Stimulated activated CD4-positive, alpha-beta T cell treated with anti-CD3 and anti-CD28 coated beads, TNF-alpha, amount 100 ng/mL, for 4 hours (primary cell): ENCODE measurements around the gene PARL.

Source experiments
- DNase-seq, 3 experiments: peaks; one replicate each; pipeline ENCODE4 v3.0.0-alpha.2; 2020; ENCODE audit warnings: low read depth in 3 of 3

The PARL gene

DNA sequence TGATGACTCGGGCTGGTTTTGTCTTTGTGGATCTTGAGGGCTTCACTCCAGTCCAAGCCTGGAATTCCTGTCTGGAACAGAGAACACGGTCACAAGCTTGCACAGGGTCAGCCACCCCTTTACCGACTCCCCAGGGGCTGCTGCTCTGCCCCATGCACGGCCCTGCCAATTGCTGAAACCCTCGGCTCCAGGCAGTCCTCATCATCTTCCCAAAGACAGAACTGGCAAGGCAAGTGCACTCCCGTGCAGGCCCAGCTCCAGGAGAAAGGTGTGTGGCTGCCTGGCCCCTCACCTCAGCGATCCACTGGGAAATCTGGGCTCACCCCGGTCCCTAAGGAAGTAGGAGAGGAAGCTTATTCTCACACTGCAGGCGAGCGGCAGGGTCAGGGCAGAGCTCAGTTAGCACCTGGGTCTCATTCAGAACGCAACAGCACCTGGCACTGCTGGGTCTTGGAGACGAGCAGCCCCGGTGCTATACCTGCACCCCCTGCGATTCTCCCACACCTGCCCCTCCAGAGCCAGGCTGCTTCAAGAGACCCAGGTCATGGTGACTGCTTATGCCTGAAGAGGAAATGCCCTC lies 66.5 kb downstream of the PARL start:
- no peak for DNase-seq

DNA sequence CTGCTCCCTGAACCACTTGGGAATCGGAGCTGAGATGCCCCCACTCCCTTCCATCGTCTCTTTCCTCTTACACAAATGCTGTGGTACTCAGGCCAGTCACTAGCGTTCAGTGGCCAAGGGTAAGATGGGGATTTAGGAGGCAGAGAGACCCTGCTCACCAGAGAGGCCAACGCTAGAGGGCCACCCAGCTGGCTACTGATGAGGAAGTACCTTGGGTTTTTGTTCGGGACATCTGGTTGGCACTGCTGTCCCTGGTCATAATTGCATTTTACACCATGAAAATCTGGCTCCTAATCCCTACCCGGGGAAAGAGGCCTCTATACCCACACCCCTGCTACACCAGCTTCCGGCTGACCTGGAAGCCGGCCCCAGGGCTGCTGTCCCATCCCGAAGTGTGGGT lies 67.0 kb downstream of the PARL start:
- DNase-seq, result no peak

GRCh38 chr3:183816681-183817510 lies 67.8 kb downstream of the PARL start:
- no peak for DNase-seq

DNA sequence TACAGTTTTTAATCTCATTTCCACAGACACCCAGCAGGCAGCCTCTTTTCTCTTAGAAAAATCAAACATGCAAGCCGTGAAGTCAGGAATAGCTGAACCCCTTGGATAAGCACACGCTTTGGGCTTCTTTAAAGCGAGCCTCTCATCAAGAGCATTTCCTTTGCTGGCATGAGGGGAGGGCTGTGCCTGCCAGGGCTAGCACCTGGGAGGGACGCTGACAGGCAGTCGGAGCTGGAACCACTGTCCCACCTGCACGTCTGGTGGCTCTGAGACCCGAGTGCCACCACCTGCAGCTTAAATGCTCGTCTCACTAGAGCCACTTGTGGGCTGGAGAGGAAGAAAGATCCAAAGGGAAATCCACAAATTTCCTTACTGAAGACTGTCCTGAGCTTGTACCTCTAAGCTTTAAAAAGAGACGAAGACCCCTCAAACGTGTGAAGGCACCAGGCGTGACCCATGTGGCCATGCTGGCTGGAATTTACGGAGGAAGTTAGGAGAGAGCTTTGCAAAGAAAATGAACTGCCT lies 68.7 kb downstream of the PARL start:
- DNase-seq, result no peak

- no peak for DNase-seq
Measured at GRCh38 chr3:183815563-183815940, 69.1 kb downstream of the PARL start.

- DNase-seq, result no peak
Measured at GRCh38 chr3:183814240-183814639, 70.4 kb downstream of the PARL start.

- no peak for DNase-seq
Measured at GRCh38 chr3:183812761-183813445, 71.8 kb downstream of the PARL start.

DNA sequence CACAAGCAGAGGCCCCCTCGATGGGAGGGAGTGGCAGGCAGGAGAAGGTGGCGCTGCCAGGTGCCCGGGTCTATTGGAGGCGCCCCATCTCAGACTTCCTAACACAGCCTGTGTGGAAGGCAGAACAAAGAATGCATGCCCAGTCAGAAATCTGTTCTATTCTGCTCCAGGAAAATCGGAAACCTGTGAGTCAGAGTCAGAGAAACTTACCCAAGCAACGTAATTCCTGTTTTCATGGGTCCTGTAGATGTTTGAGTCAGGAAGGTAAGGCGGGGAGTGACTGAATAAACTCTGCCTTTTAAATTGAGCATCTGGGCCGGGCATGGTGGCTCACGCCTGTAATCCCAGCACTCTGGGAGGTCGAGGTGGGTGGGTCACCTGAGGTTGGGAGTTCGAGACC lies 73.0 kb downstream of the PARL start:
- no peak for DNase-seq

GRCh38 chr3:183810643-183811594 lies 73.8 kb downstream of the PARL start:
- DNase-seq, result no peak

GRCh38 chr3:183809270-183809669 lies 75.4 kb downstream of the PARL start:
- no peak for DNase-seq

- DNase-seq, result no peak
Measured at GRCh38 chr3:183808355-183808754, 76.3 kb downstream of the PARL start.

- no peak for DNase-seq
Measured at GRCh38 chr3:183807881-183808280, 76.8 kb downstream of the PARL start.

DNA sequence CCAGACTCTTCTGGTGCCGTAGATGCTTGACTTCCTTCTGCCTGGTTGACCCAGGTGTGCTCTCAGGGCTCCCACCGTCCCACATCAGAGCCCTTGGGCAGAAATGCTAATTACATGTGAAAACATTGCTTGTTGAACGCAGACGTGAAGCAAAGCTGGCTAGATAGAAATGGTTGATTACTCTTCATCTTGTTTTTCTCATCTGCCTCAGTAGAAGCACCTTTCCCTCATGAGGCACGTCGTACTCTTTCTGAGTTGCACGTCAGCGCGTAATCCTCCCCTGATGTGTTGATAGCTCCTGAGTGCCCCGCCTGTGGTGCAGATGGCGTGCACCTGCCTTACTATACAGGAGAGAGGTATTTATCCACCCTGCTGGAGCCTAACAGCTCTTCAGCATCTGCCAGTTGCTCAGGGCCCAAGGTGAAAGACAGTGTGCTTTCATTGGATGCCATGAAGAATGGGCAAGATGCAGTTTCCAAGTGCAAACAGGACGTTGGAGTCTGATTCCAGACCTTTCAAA lies 77.4 kb downstream of the PARL start:
- no peak for DNase-seq

- no peak for DNase-seq
Measured at GRCh38 chr3:183802989-183803388, 81.7 kb downstream of the PARL start.

- DNase-seq, result no peak
Measured at GRCh38 chr3:183801601-183802000, 83.1 kb downstream of the PARL start.

DNA sequence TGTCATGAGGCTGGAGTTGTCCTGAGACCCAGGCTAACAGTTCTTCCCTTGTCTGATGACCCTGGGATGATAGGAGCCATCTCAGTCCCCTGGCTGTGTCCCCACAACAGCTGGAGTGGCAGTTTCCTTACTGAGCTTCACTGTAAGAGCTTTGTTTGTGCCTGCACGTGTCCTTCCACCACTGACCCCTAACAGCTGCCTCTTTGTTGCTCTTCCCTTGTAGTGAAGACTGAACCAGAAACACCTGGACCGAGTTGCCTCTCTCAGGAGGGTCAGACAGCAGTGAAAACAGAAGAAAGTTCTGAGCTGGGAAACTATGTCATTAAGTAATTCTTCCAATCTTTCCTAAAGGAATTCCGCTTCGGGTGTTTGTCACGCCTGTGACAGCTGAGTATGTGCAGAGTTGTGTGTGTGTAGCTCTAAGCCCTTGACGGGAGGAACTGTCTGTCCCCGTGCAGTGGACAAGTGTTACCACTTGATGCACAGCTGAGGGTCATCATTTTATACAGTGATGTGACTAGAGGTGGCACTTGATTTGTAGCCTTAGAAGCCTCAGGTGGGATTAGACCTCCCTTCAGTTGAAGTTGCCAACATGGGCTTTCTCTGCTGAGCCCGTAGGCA lies 84.3 kb downstream of the PARL start:
- no peak for DNase-seq

- no peak for DNase-seq
Measured at GRCh38 chr3:183799461-183799860, 85.2 kb downstream of the PARL start.

- no peak for DNase-seq
Measured at GRCh38 chr3:183797996-183798395, 86.7 kb downstream of the PARL start.

GRCh38 chr3:183796372-183796771 lies 88.3 kb downstream of the PARL start:
- DNase-seq, result no peak

- no peak for DNase-seq
Measured at GRCh38 chr3:183794452-183794851, 90.2 kb downstream of the PARL start.

DNA sequence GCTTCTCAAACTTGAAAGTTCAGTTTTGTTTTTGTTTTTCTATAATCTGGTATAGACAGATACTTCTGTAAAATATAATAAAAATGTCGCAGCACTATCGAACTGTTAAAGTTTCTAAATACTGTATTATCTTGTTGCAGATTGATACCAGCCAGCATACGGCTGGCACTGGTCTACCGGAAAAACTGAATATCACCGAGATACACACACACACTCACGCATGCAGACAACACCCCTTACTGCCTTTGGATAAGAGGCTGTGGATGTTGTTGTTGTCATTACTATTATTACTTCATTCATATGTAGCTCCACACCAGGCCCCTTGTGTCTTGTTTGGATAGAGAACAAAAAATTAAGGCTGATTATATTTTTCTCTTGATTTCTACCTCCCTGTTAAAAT lies 91.7 kb downstream of the PARL start:
- no peak for DNase-seq
